Smooth muscle cell (in vitro differentiated cells): Measurements from ENCODE around the gene SELENOV. TPM values are rescaled to one million over a fixed set of nuclear protein-coding genes. Genes with fewer than 3 reads are reported as not detected.
A peak's percentile ranks its signal among the peaks of the same experiment; 100 is the strongest.

ENCODE experiments used
- DNase-seq: peaks from one replicate; lab custom pipeline; 2025; ENCODE audit not compliant: unreplicated experiment; lab: John Stamatoyannopoulos, UW
- H2AFZ ChIP-seq: fragments of 200-600 bp; sonication (generic); 2 replicates; pipeline ENCODE4 v1.6.0; 2016; ENCODE audit warnings: antibody characterized with exemption, low read depth, mild to moderate bottlenecking
- H3F3A ChIP-seq: fragments of 200-600 bp; sonication (generic); 2 replicates; pipeline ENCODE4 v1.6.0; 2017; ENCODE audit warnings: antibody characterized with exemption, low read depth
- H3K27ac ChIP-seq: fragments of 200-600 bp; sonication (generic); 2 replicates; pipeline ENCODE4 v1.5.1; 2016; ENCODE audit warnings: low read depth, mild to moderate bottlenecking
- H3K27me3 ChIP-seq: fragments of 200-600 bp; sonication (generic); 2 replicates; pipeline ENCODE4 v1.6.1; 2016; ENCODE audit warnings: low read depth, mild to moderate bottlenecking
- H3K36me3 ChIP-seq: fragments of 200-600 bp; sonication (generic); 2 replicates; pipeline ENCODE4 v1.5.1; 2016; ENCODE audit warnings: low read depth
- H3K4me1 ChIP-seq: fragments of 200-600 bp; sonication (generic); 2 replicates; pipeline ENCODE4 v1.5.1; 2016; ENCODE audit warnings: low read depth
- H3K4me2 ChIP-seq: fragments of 200-600 bp; sonication (generic); 2 replicates; pipeline ENCODE4 v1.6.0; 2016; ENCODE audit warnings: mild to moderate bottlenecking
- H3K4me3 ChIP-seq: fragments of 200-600 bp; sonication (generic); 2 replicates; pipeline ENCODE4 v1.5.1; 2016; ENCODE audit warnings: mild to moderate bottlenecking
- H3K79me2 ChIP-seq: fragments of 200-600 bp; sonication (generic); 2 replicates; pipeline ENCODE4 v1.6.0; 2016; ENCODE audit warnings: low read depth, mild to moderate bottlenecking
- H3K9ac ChIP-seq: fragments of 200-600 bp; sonication (generic); 2 replicates; pipeline ENCODE4 v1.6.0; 2016; ENCODE audit warnings: low read depth
- H3K9me3 ChIP-seq: fragments of 200-600 bp; sonication (generic); replicated peaks from 2 replicates; pipeline ENCODE4 v1.5.1; 2016; ENCODE audit warnings: low read depth
- H4K20me1 ChIP-seq: fragments of 200-600 bp; sonication (generic); 2 replicates; pipeline ENCODE4 v1.6.0; 2016; ENCODE audit warnings: low read depth
- CTCF ChIP-seq: fragments of 200-600 bp; sonication (generic); IDR thresholded peaks from 2 replicates; pipeline ENCODE4 v1.5.1; 2017; ENCODE audit warnings: borderline replicate concordance, mild to moderate bottlenecking, antibody characterized with exemption; ENCODE audit not compliant: insufficient read depth, poor library complexity, severe bottlenecking
- WGBS: methylation state at CpG from one replicate; pipeline ENCODE4 v1.1.7; 2016; ENCODE audit warnings: low lambda C conversion rate; 5-methylcytosine and 5-hydroxymethylcytosine counted together
- polyA plus RNA-seq: library from polyadenylated mRNA; unstranded; fragments of >200 nt; fragmentation: Nextera tagmentation; extraction: Ambion mirVana; gene quantifications from 2 replicates; pipeline ENCODE4 v1.2.1, GENCODE V29; 2016
- total RNA-seq: library from RNA; depleted of rRNA; stranded (reverse); fragments of >200 nt; gene quantifications from 2 replicates; pipeline ENCODE4 v1.2.3, GENCODE V29; 2014

Gene SELENOV
- total and polyA plus RNA-seq, 2 experiments from 2014 or later: not detected

- Histone ChIP-seq H3K27me3 (peaks cover 45% of the 10 kb centered on the region), H2AFZ (peak overlapping the region; percentile 88), H3F3A (no peaks in the 10 kb centered on the region), H3K9me3 (no peaks in the 10 kb centered on the region), H3K4me1 (peaks cover 8% of the 10 kb centered on the region), H3K27ac (no peak overlapping the region), H4K20me1 (no peaks in the 10 kb centered on the region), H3K79me2 (no peaks in the 10 kb centered on the region), H3K9ac (no peak overlapping the region), H3K4me3 (peak overlapping the region; percentile 48), H3K4me2 (peak overlapping the region; percentile 85), H3K36me3 (no peaks in the 10 kb centered on the region)
- DNase-seq: no peak
- no peak for TF ChIP-seq CTCF
- 3% methylated on average over 88 of the region's 96 CpGs for WGBS
Measured at GRCh38 chr19:39506944-39507714, 7.8 kb upstream of the SELENOV start.

DNA sequence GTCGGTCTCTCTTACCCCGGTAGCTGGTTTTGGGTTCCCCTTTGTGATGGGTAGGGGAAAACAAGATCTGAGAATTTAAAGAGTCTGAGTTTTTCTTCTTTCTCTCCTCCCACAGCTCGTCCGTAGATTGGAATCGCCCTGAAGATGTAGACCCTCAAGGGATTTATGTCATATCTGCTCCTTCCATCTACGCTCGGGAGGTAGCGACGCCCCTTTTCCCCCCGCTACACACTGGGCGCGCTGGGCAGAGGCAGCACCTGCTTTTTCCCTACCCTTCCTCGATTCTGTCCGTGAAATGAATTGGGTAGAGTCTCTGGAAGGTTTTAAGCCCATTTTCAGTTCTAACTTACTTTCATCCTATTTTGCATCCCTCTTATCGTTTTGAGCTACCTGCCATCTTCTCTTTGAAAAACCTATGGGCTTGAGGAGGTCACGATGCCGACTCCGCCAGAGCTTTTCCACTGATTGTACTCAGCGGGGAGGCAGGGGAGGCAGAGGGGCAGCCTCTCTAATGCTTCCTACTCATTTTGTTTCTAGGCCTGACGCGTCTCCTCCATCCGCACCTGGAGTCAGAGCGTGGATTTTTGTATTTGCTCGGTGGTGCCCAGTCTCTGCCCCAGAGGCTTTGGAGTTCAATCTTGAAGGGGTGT lies 7.1 kb upstream of the SELENOV start:
- WGBS: 42% methylated on average over 24 of the region's 24 CpGs
- H3K9me3 ChIP-seq: no peaks in the 10 kb centered on the region
- H3K27me3 ChIP-seq: peaks cover 50% of the 10 kb centered on the region

GRCh38 chr19:39508629-39509028 lies 6.3 kb upstream of the SELENOV start:
- H3K79me2 ChIP-seq: no peaks in the 10 kb centered on the region
- no peak overlapping the region for H2AFZ ChIP-seq
- TF ChIP-seq CTCF: no peak
- peaks cover 52% of the 10 kb centered on the region for H3K27me3 ChIP-seq
- H3K27ac ChIP-seq: no peak overlapping the region
- H3K9ac ChIP-seq: no peak overlapping the region
- H4K20me1 ChIP-seq: no peaks in the 10 kb centered on the region
- H3F3A ChIP-seq: no peaks in the 10 kb centered on the region
- 88% methylated on average over 9 of the region's 9 CpGs for WGBS
- H3K4me1 ChIP-seq: peaks cover 8% of the 10 kb centered on the region
- no peak overlapping the region for H3K4me3 ChIP-seq
- no peak for DNase-seq
- H3K9me3 ChIP-seq: no peaks in the 10 kb centered on the region
- no peak overlapping the region for H3K4me2 ChIP-seq
- H3K36me3 ChIP-seq: no peaks in the 10 kb centered on the region

More for the DNA sequence above, 7.1 kb upstream of the SELENOV start:
- Histone ChIP-seq H3F3A (no peaks in the 10 kb centered on the region), H3K36me3 (no peaks in the 10 kb centered on the region), H2AFZ (peak overlapping the region; percentile 88), H3K4me2 (peak overlapping the region; percentile 85), H3K4me1 (peaks cover 8% of the 10 kb centered on the region), H3K4me3 (peak overlapping the region; percentile 48), H4K20me1 (no peaks in the 10 kb centered on the region), H3K27ac (no peak overlapping the region), H3K9ac (no peak overlapping the region), H3K79me2 (no peaks in the 10 kb centered on the region)
- DNase-seq: no peak
- no peak for TF ChIP-seq CTCF
